Panc1 (cell line): Measurements from ENCODE around the gene CPXM1. TPM values are rescaled to one million over a fixed set of nuclear protein-coding genes. Genes with fewer than 3 reads are reported as not detected.

Experiments
- ATAC-seq: fragments of 200-7000 bp; cut with Tn5 transposase; 2 replicates; pipeline ENCODE4 v1.9.1; 2020; ENCODE audit warnings: mild to moderate bottlenecking, moderate library complexity
- BruUV-seq: library from RNA; stranded (reverse); fragments of 400-500 nt; replicated peaks from 2 replicates; lab custom pipeline; 2021; lab: Mats Ljungman, UMichigan
- CTCF ChIA-PET: fragments of 300-600 bp; sonication (Branson Sonifier 250); formaldehyde crosslinking; loops from one replicate; lab custom pipeline; 2022; ENCODE audit warnings: antibody characterized with exemption; lab: Charles Lee
- POLR2A ChIA-PET: fragments of 300-600 bp; sonication (Branson Sonifier 250); formaldehyde crosslinking; loops from one replicate; lab custom pipeline; 2022; ENCODE audit warnings: antibody characterized with exemption; lab: Charles Lee
- DNase-seq: peaks from one replicate; pipeline ENCODE4 v3.0.0-alpha.2; 2010; ENCODE audit warnings: low read depth, low spot score
- H3K27ac ChIP-seq: 2 replicates; pipeline ENCODE4 v1.5.1; 2011; ENCODE audit warnings: mild to moderate bottlenecking, low read length, inconsistent platforms
- H3K27me3 ChIP-seq: fragments of 200-500 bp; sonication (Bioruptor generic); 2 replicates; pipeline ENCODE4 v1.6.0; 2014; ENCODE audit warnings: low read length, inconsistent platforms; ENCODE audit not compliant: control insufficient read depth, insufficient read depth
- H3K36me3 ChIP-seq: fragments of 200-500 bp; sonication (Bioruptor generic); 2 replicates; pipeline ENCODE4 v1.5.1; 2014; ENCODE audit warnings: inconsistent platforms, mild to moderate bottlenecking, low read length, moderate library complexity; ENCODE audit not compliant: control insufficient read depth, insufficient read depth
- H3K4me1 ChIP-seq: 2 replicates; pipeline ENCODE4 v1.5.1; 2011; ENCODE audit warnings: inconsistent platforms, mild to moderate bottlenecking, low read length, moderate library complexity; ENCODE audit not compliant: control insufficient read depth, insufficient read depth
- H3K4me3 ChIP-seq, 2 experiments: 2 replicates each; pipeline ENCODE4 v1.5.1; 2011 to 2012; ENCODE audit warnings: low read depth in 2 of 2, low read length in 2 of 2, mild to moderate bottlenecking in 2 of 2, inconsistent platforms in 1 of 2, moderate library complexity in 1 of 2
- H3K9me3 ChIP-seq: fragments of 200-500 bp; sonication (Bioruptor generic); 2 replicates; pipeline ENCODE4 v1.5.1; 2014; ENCODE audit warnings: low read depth, mild to moderate bottlenecking, inconsistent platforms, low read length, moderate library complexity; ENCODE audit not compliant: control insufficient read depth, insufficient read depth
- CTCF ChIP-seq: fragments of 450-650 bp; IDR thresholded peaks from 2 replicates; pipeline ENCODE4 v1.5.1; 2017; ENCODE audit warnings: mild to moderate bottlenecking
- POLR2AphosphoS5 ChIP-seq: IDR thresholded peaks from 2 replicates; pipeline ENCODE4 v1.6.1; 2012; ENCODE audit warnings: mild to moderate bottlenecking, low read depth, low read length, moderate library complexity
- REST ChIP-seq, 2 experiments: IDR thresholded peaks; 2 replicates each; pipeline ENCODE4 v1.6.1; 2011 to 2012; ENCODE audit warnings: low read depth in 2 of 2, control low read depth in 1 of 2, low read length in 1 of 2, mild to moderate bottlenecking in 1 of 2, moderate library complexity in 1 of 2; ENCODE audit not compliant: insufficient read depth in 1 of 2
- SIN3A ChIP-seq: IDR thresholded peaks from 2 replicates; pipeline ENCODE4 v1.6.1; 2012; ENCODE audit warnings: low read depth, mild to moderate bottlenecking, low read length, moderate library complexity, borderline replicate concordance; ENCODE audit not compliant: insufficient read depth
- TCF7L2 ChIP-seq: IDR thresholded peaks from 2 replicates; pipeline ENCODE4 v1.6.1; 2011; ENCODE audit warnings: mild to moderate bottlenecking, low read depth, low read length, inconsistent platforms
- in situ Hi-C: cut with HindIII; loops from 2 replicates; pipeline ENCODE4 v1.10.0; 2016; ENCODE audit warnings: low sequenced_read_pairs, low pct_unique_long_range_greater_than_20kb
- intact Hi-C: fragments of 100-400 bp; cut with micrococcal nuclease; formaldehyde crosslinking; loops from one replicate; pipeline ENCODE4 v1.10.0; 2022; ENCODE audit not compliant: unreplicated experiment
- total RNA-seq: library from RNA; stranded (reverse); gene quantifications from one replicate; pipeline ENCODE4 v1.2.1, GENCODE V29; 2021; ENCODE audit not compliant: unreplicated experiment

The CPXM1 gene
- total RNA-seq, 1 experiment from 2014 or later = not detected

DNA sequence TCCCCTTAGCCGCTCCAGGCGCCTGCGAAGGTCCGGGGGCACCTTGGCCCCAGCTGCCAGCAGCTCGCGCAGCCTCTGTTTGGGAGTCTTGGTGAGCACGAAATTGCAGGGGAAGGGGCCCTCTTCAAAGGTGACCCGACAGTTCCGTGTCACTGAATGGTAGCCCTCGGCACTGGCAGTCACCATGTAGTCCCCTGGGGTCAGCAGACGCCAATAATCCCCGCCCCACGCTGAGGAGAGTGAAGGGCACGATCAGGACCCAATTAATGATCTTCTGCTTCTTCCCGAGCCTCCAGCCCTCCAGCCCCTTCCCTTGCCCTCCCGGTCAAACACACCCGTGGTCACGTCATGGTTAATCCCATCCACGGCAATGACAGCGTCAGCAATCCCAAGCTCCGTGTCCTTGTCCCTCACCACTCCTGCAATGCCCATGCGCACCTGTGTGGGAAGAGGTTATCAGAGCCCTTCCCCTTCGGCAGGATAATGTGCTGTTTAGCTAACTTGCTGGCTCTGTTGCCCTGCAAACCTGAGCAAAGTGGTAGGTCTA is 6.2 kb downstream of the CPXM1 start:
- ChIA-PET CTCF (no interaction called here), POLR2A (no interaction called here)
- TF ChIP-seq SIN3A (no peak), CTCF (no peak), TCF7L2 (no peak), REST (IDR thresholded peaks at IDR 0.05; ENCODE audit: insufficient read depth in 1 of 2, low read depth in 2 of 2, low read length in 1 of 2) (no peak), POLR2AphosphoS5 (no peak)
- Histone ChIP-seq H3K9me3 (no peaks in the 10 kb centered on the region), H3K4me3 (no peak overlapping the region), H3K4me1 (no peaks in the 10 kb centered on the region; the same call in 1 of the 2 replicates), H3K27me3 (peaks cover 20% of the 10 kb centered on the region), H3K27ac (no peak overlapping the region), H3K36me3 (no peaks in the 10 kb centered on the region)
- DNase-seq (no peak), ATAC-seq (no peak)
- intact Hi-C loops = no loop called here
- in situ Hi-C loops = no loop called here
- BruUV-seq = no TSS peak

DNA sequence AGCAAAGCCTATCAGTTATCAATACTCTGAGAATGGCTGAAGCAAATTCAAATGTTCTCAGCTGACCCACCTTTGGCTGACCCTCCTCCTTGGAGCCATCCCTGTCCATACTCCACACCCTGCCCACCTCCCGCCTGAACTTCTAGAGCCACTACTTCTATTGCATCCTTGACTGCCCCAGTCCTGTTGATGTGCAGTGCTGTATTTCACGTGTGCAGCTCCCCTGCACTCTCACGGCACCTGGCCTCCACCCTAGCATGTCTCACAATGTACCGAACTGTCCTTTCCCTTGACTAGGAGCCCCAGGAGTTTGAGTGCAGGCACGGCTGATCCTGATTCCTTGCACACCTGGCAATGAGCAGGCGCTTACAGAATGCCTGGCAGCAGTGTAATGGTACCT is 7.0 kb downstream of the CPXM1 start:
- BruUV-seq = no TSS peak
- intact Hi-C loops = no loop called here
- Histone ChIP-seq H3K9me3 (no peaks in the 10 kb centered on the region), H3K4me3 (no peak overlapping the region), H3K36me3 (no peaks in the 10 kb centered on the region), H3K27me3 (peaks cover 20% of the 10 kb centered on the region), H3K4me1 (no peaks in the 10 kb centered on the region; the same call in 1 of the 2 replicates), H3K27ac (no peak overlapping the region)
- DNase-seq = no peak
- ChIA-PET POLR2A (no interaction called here), CTCF (no interaction called here)
- no peak for ATAC-seq
- in situ Hi-C loops = no loop called here
- TF ChIP-seq REST (IDR thresholded peaks at IDR 0.05; ENCODE audit: insufficient read depth in 1 of 2, low read depth in 2 of 2, low read length in 1 of 2) (no peak), CTCF (no peak)
